ENCODE data around the gene BAG3. TPM values are rescaled to one million over a fixed set of nuclear protein-coding genes. Genes with fewer than 3 reads are reported as not detected.
"Not testable (repeated sequence)": the region's sequence is repeated elsewhere in the genome, so short reads cannot be mapped to it uniquely, and the experiment has no call there.

BAG3 gene
- total RNA-seq, 2 experiments from 2014 or later, result 14.5 to 15.0 TPM

DNA sequence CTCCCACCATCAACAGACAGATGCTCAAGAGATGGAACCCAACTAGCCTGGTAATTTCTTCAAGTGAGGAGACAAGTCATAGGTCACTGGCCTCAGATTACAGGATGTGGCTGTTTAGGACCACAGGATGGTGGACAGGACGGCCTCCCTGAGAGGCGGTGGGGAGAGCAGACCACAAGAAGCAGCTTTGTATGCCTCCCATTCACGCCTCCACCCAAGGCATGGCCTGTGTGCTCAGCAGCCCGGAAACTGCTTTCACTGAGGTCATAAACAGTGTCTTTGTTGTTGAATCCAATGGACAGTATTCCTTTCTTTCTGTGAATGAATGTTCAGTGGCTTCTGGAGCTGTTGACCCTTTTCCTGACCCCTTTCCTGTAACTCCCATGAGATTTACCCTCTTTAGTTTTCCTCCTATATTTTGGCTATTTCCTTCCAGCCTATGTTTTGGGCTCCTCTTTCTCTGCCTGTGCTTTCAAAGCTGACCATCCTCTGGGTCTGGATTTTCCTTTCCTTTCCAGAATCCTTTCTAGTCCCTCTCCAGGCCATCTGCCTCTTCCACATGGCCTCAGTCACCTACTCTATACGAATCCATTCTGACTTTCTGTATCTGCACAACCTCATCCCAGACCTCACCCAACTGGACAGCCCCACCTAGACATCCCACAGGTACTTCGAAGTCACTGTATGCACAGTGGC lies 42.2 kb downstream of the BAG3 start:
- Mint-ChIP-seq H3K9me3 (no peaks in the 10 kb centered on the region), H3K4me1 (peaks cover 9% of the 10 kb centered on the region), H3K36me3 (peaks cover 2% of the 10 kb centered on the region), H3K27me3 (peaks cover 2% of the 10 kb centered on the region), H3K4me3 (no peak overlapping the region), H3K27ac (no peak overlapping the region)
- ATAC-seq (ENCODE audit: low read depth), result no peak
- POLR2A ChIA-PET, result interaction anchor here (0.9 kb wide), 1 partner anchor 32 kb away, joined by 3 read pairs; the partner anchor contains the start of gene INPP5F
- no peak for DNase-seq

DNA sequence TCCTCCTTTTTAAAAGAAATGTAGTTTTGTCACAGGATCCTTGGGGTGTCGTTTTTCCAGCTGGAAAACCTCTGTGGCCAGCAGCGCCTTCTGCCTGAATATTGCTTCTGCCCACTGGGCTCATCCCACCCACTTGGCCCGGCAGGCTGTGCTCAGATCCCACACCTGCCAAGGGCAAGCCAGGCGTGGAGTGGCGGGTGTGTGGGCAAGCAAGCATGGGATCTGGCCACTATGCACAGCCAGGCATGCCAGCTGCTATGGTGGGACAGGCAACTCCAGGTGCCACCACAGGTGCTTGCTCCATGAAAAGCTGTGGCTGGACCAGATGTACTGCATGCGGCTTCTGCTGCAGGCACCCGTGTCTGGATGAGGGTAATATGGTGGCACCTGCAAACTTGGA lies 43.4 kb downstream of the BAG3 start:
- no peak for ATAC-seq (ENCODE audit: low read depth)
- DNase-seq, result no peak
- peaks cover 9% of the 10 kb centered on the region for H3K4me1 Mint-ChIP-seq
- POLR2A ChIA-PET, result no interaction called here
- peaks cover 2% of the 10 kb centered on the region for H3K27me3 Mint-ChIP-seq
- no peak overlapping the region for H3K4me3 Mint-ChIP-seq
- no peak overlapping the region for H3K27ac Mint-ChIP-seq
- peaks cover 2% of the 10 kb centered on the region for H3K36me3 Mint-ChIP-seq
- H3K9me3 Mint-ChIP-seq, result no peaks in the 10 kb centered on the region

DNA sequence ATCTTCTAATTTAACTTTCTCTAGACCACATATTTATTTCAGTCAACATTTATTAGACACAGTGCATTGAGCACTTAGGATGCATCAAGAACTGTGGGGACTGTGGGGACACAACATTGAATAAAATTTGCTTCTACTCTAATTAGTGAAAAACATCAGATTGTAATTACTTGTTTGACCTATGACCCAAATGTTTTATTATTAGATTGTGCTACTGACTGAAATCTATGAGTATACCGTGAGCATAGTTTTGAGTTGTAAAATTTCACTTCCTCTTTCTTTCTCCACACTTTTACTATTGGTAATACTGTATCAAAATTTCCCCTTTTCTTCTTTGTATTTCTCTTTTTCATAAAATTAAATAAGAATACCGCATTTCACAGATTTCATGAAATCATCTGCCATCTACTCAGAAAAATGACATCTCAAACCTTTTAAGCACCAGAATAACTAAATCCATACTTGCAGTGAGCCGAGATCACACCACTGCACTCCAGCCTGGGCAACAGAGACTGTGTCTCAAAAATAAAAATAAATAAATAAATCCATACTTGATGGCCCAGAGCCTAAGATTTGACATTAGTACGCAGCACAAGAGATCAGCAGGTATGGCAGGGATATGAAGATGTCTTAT lies 49.3 kb downstream of the BAG3 start:
- no peak for DNase-seq
- Mint-ChIP-seq H3K9me3 (no peaks in the 10 kb centered on the region), H3K4me3 (no peak overlapping the region), H3K27me3 (no peaks in the 10 kb centered on the region), H3K36me3 (peaks cover 2% of the 10 kb centered on the region), H3K4me1 (peaks cover 15% of the 10 kb centered on the region), H3K27ac (no peak overlapping the region)
- POLR2A ChIA-PET, result no interaction called here
- ATAC-seq (ENCODE audit: low read depth), result no peak

GRCh38 chr10:119701861-119702260 lies 50.7 kb downstream of the BAG3 start:
- H3K36me3 Mint-ChIP-seq, result peaks cover 8% of the 10 kb centered on the region
- peaks cover 8% of the 10 kb centered on the region for H3K9me3 Mint-ChIP-seq
- DNase-seq (no peak), ATAC-seq (ENCODE audit: low read depth) (no peak)
- no peak overlapping the region for H3K27ac Mint-ChIP-seq
- H3K4me3 Mint-ChIP-seq, result no peak overlapping the region
- H3K27me3 Mint-ChIP-seq, result no peaks in the 10 kb centered on the region
- POLR2A ChIA-PET, result no interaction called here
- H3K4me1 Mint-ChIP-seq, result peaks cover 19% of the 10 kb centered on the region

- DNase-seq (no peak), ATAC-seq (ENCODE audit: low read depth) (no peak)
- H3K36me3 Mint-ChIP-seq, result peaks cover 14% of the 10 kb centered on the region
- peaks cover 14% of the 10 kb centered on the region for H3K9me3 Mint-ChIP-seq
- no peak overlapping the region for H3K27ac Mint-ChIP-seq
- H3K4me3 Mint-ChIP-seq, result no peak overlapping the region
- H3K27me3 Mint-ChIP-seq, result no peaks in the 10 kb centered on the region
- H3K4me1 Mint-ChIP-seq, result peaks cover 19% of the 10 kb centered on the region
- POLR2A ChIA-PET, result no interaction called here
These were observed 51.4 kb downstream of the BAG3 start for GRCh38 chr10:119702583-119702982.

- no peak overlapping the region for H3K4me3 Mint-ChIP-seq
- no peak overlapping the region for H3K27ac Mint-ChIP-seq
- H3K27me3 Mint-ChIP-seq, result no peaks in the 10 kb centered on the region
- DNase-seq, result no peak
- no peak for ATAC-seq (ENCODE audit: low read depth)
- H3K4me1 Mint-ChIP-seq, result peaks cover 19% of the 10 kb centered on the region
- POLR2A ChIA-PET, result interaction anchor here (1.0 kb wide), 1 partner anchor 22 kb away, joined by 5 read pairs; the partner anchor contains the start of gene INPP5F
- H3K9me3 Mint-ChIP-seq, result peaks cover 14% of the 10 kb centered on the region
- H3K36me3 Mint-ChIP-seq, result peaks cover 17% of the 10 kb centered on the region
These were observed 52.8 kb downstream of the BAG3 start for GRCh38 chr10:119703903-119704508.

DNA sequence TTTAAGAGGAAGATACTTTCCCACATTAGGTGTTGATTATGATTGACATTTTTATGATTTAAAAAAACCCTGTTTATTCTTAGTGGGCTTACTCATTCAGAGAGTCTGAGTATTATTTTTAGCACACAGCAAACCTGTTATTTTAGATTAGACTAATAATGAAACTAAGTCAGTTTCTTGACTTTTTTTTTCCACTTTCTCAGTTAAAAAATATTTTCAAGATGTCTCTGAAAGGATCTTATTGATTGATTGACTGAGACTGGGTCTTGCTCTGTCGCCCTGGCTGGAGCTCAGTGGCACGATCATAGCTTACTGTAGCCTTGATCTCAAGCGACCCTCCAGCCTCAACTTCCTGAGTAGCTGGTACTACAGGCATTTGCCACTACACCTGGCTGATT lies 54.3 kb downstream of the BAG3 start:
- H3K4me1 Mint-ChIP-seq, result peaks cover 18% of the 10 kb centered on the region
- peaks cover 22% of the 10 kb centered on the region for H3K36me3 Mint-ChIP-seq
- H3K27ac Mint-ChIP-seq, result peak overlapping the region; percentile 76
- peak; percentile 51 for ATAC-seq (ENCODE audit: low read depth)
- DNase-seq, result no peak
- H3K4me3 Mint-ChIP-seq, result peak overlapping the region; percentile 37
- POLR2A ChIA-PET, result interaction anchor here (1.1 kb wide), 1 partner anchor 20 kb away, joined by 3 read pairs; the partner anchor contains the start of gene INPP5F
- peaks cover 16% of the 10 kb centered on the region for H3K9me3 Mint-ChIP-seq
- H3K27me3 Mint-ChIP-seq, result no peaks in the 10 kb centered on the region

GRCh38 chr10:119706521-119707278 lies 55.5 kb downstream of the BAG3 start:
- Mint-ChIP-seq H3K9me3 (peaks cover 16% of the 10 kb centered on the region), H3K27me3 (no peaks in the 10 kb centered on the region), H3K4me1 (peaks cover 17% of the 10 kb centered on the region), H3K36me3 (peaks cover 23% of the 10 kb centered on the region), H3K4me3 (no peak overlapping the region), H3K27ac (peak overlapping the region; percentile 16)
- POLR2A ChIA-PET, result no interaction called here
- no peak for ATAC-seq (ENCODE audit: low read depth)
- no peak for DNase-seq

DNA sequence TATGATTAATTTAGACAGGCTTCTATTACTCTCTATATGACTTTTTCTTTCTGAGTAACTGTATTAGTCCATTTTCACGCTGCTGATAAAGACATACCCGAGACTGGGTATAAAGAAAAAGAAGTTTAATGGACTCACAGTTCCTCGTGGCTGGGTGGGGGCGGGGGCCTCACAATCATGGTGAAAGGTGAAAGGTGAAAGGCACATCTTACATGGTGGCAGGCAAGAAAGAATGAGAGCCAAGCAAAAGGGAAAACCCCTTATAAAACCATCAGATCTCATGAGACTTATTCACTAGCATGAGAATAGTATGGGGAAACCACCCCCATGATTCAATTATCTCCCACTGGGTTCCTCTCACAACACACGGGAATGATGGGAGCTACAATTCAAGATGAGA lies 56.2 kb downstream of the BAG3 start:
- H3K4me3 Mint-ChIP-seq; H3K27ac Mint-ChIP-seq; DNase-seq; POLR2A ChIA-PET; H3K27me3 Mint-ChIP-seq; ATAC-seq (ENCODE audit: low read depth): not testable (repeated sequence)
- Mint-ChIP-seq H3K9me3 (peaks cover 16% of the 10 kb centered on the region), H3K36me3 (peaks cover 23% of the 10 kb centered on the region), H3K4me1 (peaks cover 16% of the 10 kb centered on the region)

- DNase-seq; H3K4me3 Mint-ChIP-seq; POLR2A ChIA-PET; H3K4me1 Mint-ChIP-seq; H3K27me3 Mint-ChIP-seq; H3K27ac Mint-ChIP-seq; ATAC-seq (ENCODE audit: low read depth): not testable (repeated sequence)
- Mint-ChIP-seq H3K9me3 (peaks cover 15% of the 10 kb centered on the region), H3K36me3 (peaks cover 22% of the 10 kb centered on the region)
These were observed 59.8 kb downstream of the BAG3 start for GRCh38 chr10:119710935-119711334.

GRCh38 chr10:119713744-119714483 lies 62.7 kb downstream of the BAG3 start:
- Mint-ChIP-seq H3K27me3 (peaks cover 2% of the 10 kb centered on the region), H3K27ac (no peak overlapping the region), H3K9me3 (peaks cover 2% of the 10 kb centered on the region), H3K4me3 (no peak overlapping the region), H3K4me1 (no peaks in the 10 kb centered on the region), H3K36me3 (peaks cover 8% of the 10 kb centered on the region)
- POLR2A ChIA-PET, result interaction anchor here (2.1 kb wide), 1 partner anchor 11 kb away, joined by 9 read pairs; the partner anchor contains the start of gene INPP5F
- DNase-seq, result no peak
- no peak for ATAC-seq (ENCODE audit: low read depth)

DNA sequence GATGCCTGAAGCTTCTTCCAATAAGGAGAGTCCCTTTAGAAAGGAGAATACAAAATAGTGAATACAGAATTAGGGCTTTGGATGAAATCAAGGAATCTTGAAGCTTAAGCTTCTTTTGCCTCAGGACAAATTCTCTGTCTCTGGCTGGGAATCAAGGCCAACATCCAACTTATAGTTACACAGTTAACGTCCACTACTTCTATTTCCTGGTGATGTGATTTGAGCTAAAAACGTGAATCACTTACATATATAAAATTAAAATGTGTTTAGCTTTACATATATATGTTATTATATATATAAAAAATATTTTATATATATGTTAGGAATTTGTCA lies 63.3 kb downstream of the BAG3 start:
- no peak for ATAC-seq (ENCODE audit: low read depth)
- peaks cover 3% of the 10 kb centered on the region for H3K9me3 Mint-ChIP-seq
- no peaks in the 10 kb centered on the region for H3K4me1 Mint-ChIP-seq
- DNase-seq, result no peak
- no peak overlapping the region for H3K4me3 Mint-ChIP-seq
- peaks cover 2% of the 10 kb centered on the region for H3K27me3 Mint-ChIP-seq
- POLR2A ChIA-PET, result interaction anchor here (2.1 kb wide), 1 partner anchor 11 kb away, joined by 9 read pairs; the partner anchor contains the start of gene INPP5F
- H3K27ac Mint-ChIP-seq, result no peak overlapping the region
- peaks cover 7% of the 10 kb centered on the region for H3K36me3 Mint-ChIP-seq
